Lower lobe of right lung (tissue), 2 donors: ENCODE data around the gene FOXN3. TPM values are rescaled to one million over a fixed set of nuclear protein-coding genes. Genes with fewer than 3 reads are reported as not detected.
A peak's percentile ranks its signal among the peaks of the same experiment; 100 is the strongest.

Experiments
- ATAC-seq, 2 donors: fragments of 200-7000 bp; cut with Tn5 transposase; one replicate each; pipeline ENCODE4 v1.9.1; 2020 to 2022; ENCODE audit warnings: mild to moderate bottlenecking in 2 of 2, moderate library complexity in 2 of 2
- DNase-seq: peaks from one replicate; pipeline ENCODE4 v3.0.0-alpha.2; 2020
- H3K27ac ChIP-seq: fragments of 200-600 bp; one replicate; pipeline ENCODE4 v1.8.0; 2022
- H3K27me3 ChIP-seq: fragments of 200-600 bp; one replicate; pipeline ENCODE4 v1.8.0; 2022; ENCODE audit warnings: low read depth
- H3K36me3 ChIP-seq: fragments of 200-600 bp; one replicate; pipeline ENCODE4 v1.8.0; 2022; ENCODE audit warnings: mild to moderate bottlenecking
- H3K4me1 ChIP-seq: fragments of 200-600 bp; one replicate; pipeline ENCODE4 v1.8.0; 2022
- H3K4me3 ChIP-seq: fragments of 200-600 bp; one replicate; pipeline ENCODE4 v1.8.0; 2022; ENCODE audit warnings: mild to moderate bottlenecking
- H3K9me3 ChIP-seq: fragments of 200-600 bp; one replicate; pipeline ENCODE4 v1.8.0; 2022
- CTCF ChIP-seq: fragments of 200-600 bp; IDR thresholded peaks from one replicate; pipeline ENCODE4 v1.8.0; 2022; ENCODE audit warnings: antibody characterized with exemption, mild to moderate bottlenecking
- intact Hi-C: fragments of 100-400 bp; cut with DNase I; formaldehyde crosslinking; loops from one replicate; pipeline ENCODE4 v1.11.0; 2022
- total RNA-seq: library from RNA; stranded (reverse); fragmentation: NEBNext Ultra II Directional; extraction: Animal tissue kit (Norgen Biotek cat#: 25700); gene quantifications from one replicate; pipeline ENCODE4 v1.2.1, GENCODE V29; 2021
- donor health status: DM: no; HTN: yes; CAD: no; lungs with severe emphysema.

FOXN3 gene
- total RNA-seq, 1 donor from 2014 or later = 116 TPM

- intact Hi-C loops = loop anchor here (10.0 kb wide), 1 partner anchor 45 kb away; no protein-coding TSS in a partner anchor
- TF ChIP-seq CTCF = no peak
- H3K9me3 ChIP-seq = no peaks in the 10 kb centered on the region
- DNase-seq (no peak), ATAC-seq (no peak)
- no peaks in the 10 kb centered on the region for H3K36me3 ChIP-seq
- no peaks in the 10 kb centered on the region for H3K27me3 ChIP-seq
- H3K4me3 ChIP-seq = no peak overlapping the region
- H3K27ac ChIP-seq = no peak overlapping the region
- H3K4me1 ChIP-seq = peaks cover 26% of the 10 kb centered on the region
Measured at GRCh38 chr14:89359477-89360222, 57.4 kb downstream of the FOXN3 start.

DNA sequence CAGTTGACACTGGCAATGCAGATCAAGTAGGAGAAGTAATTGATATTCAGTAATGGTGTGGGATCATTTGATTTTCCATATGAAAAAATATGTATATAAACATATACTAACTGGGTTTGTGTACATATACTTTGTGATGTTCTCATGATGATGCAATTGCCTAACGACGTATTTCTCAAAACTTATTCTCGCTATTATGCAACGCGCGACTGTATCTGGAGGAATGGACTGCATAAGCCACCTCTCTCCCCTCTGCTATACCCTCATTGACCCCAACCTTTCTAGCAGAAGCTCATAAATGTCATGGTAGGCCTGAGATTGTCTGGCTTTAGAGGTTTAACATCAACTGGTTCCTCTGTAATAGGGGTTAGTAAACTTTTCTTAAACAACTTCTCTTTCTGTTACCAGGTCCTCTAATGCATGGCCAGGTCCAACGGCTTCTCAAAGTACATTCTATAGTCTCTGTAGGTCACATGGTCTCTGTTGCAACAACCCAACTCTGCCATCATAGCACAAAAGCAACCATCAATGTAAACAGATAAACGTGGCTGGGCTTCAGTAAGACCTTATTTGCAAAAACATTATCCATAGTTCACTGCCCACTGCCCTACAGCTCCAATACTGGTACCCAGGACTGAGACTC is 59.3 kb downstream of the FOXN3 start:
- intact Hi-C loops = loop anchor here (10.0 kb wide), 1 partner anchor 47 kb away; no protein-coding TSS in a partner anchor
- DNase-seq = no peak
- Histone ChIP-seq H3K36me3 (no peaks in the 10 kb centered on the region), H3K27ac (no peak overlapping the region), H3K4me3 (no peak overlapping the region), H3K27me3 (no peaks in the 10 kb centered on the region), H3K9me3 (no peaks in the 10 kb centered on the region), H3K4me1 (peaks cover 13% of the 10 kb centered on the region)
- no peak for TF ChIP-seq CTCF
- ATAC-seq = peak; percentile 41 to 57

DNA sequence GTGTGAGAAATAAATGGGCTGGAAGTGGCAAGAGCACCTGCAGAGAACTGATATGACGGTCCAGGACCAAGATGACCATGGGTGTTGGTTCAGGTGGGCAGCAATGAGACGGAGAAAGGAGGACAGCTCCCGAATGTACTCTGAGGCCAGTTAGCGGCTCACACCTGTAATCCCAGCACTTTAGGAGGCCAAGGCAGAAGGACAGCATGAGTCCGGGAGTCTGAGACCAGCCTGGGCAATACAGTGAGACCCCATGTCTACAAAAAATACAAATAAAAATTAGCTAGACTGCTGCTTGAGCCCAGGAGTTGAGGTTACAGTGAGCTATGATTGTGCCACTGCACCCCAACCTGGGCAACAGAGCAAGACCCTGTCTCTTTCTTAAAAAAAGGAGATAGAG is 60.1 kb downstream of the FOXN3 start:
- ATAC-seq = no peak
- Histone ChIP-seq H3K9me3 (no peaks in the 10 kb centered on the region), H3K4me1 (peaks cover 21% of the 10 kb centered on the region), H3K36me3 (no peaks in the 10 kb centered on the region), H3K4me3 (no peak overlapping the region), H3K27me3 (no peaks in the 10 kb centered on the region), H3K27ac (no peak overlapping the region)
- DNase-seq = no peak
- intact Hi-C loops = loop anchor here (10.0 kb wide), 1 partner anchor 48 kb away; no protein-coding TSS in a partner anchor
- no peak for TF ChIP-seq CTCF

GRCh38 chr14:89356496-89356895 is 60.5 kb downstream of the FOXN3 start:
- ATAC-seq (no peak), DNase-seq (no peak)
- Histone ChIP-seq H3K4me3 (no peak overlapping the region), H3K27ac (no peak overlapping the region), H3K27me3 (no peaks in the 10 kb centered on the region), H3K9me3 (no peaks in the 10 kb centered on the region), H3K36me3 (no peaks in the 10 kb centered on the region), H3K4me1 (peaks cover 25% of the 10 kb centered on the region)
- intact Hi-C loops = loop anchor here (10.0 kb wide), 1 partner anchor 48 kb away; no protein-coding TSS in a partner anchor
- TF ChIP-seq CTCF = no peak

DNA sequence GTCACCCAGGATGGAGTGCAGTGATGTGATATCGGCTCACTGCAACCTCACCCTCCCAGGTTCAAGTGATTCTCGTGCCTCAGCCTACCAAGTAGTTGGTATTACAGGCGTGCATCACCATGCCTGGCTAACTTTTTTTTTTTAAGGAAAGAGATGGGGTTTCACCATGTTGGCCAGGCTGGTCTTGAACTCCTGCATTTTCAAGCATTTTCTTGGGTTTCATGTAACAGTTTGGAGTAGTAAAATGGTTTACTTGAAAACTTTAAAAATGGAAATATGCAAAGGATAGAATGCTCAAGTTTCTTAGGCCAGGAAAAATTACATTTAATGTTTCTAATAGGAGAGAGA is 63.3 kb downstream of the FOXN3 start:
- intact Hi-C loops = loop anchor here (10.0 kb wide), 1 partner anchor 51 kb away; no protein-coding TSS in a partner anchor
- DNase-seq (no peak), ATAC-seq (no peak)
- H3K27ac ChIP-seq = no peak overlapping the region
- TF ChIP-seq CTCF = no peak
- no peak overlapping the region for H3K4me3 ChIP-seq
- peaks cover 16% of the 10 kb centered on the region for H3K36me3 ChIP-seq
- no peaks in the 10 kb centered on the region for H3K9me3 ChIP-seq
- H3K27me3 ChIP-seq = no peaks in the 10 kb centered on the region
- H3K4me1 ChIP-seq = peaks cover 35% of the 10 kb centered on the region
